Transverse colon (tissue), 3 donors: ENCODE measurements around the gene GPR39.

Source experiments
- CTCF ChIP-seq, 5 experiments: fragments of 200-600 bp in 3 of 5; fragments of 450-650 bp in 2 of 5; sonication (generic) in 3 of 5; IDR thresholded peaks; 1 replicate in 2 of 5; 2 replicates in 3 of 5; pipeline ENCODE4 v1.5.1; 2016 to 2017; ENCODE audit warnings: antibody characterized with exemption in 5 of 5, inconsistent platforms in 3 of 5, mild to moderate bottlenecking in 2 of 5, moderate library complexity in 1 of 5
- POLR2A ChIP-seq: fragments of 450-650 bp; IDR thresholded peaks from one replicate; pipeline ENCODE4 v1.6.1; 2016; ENCODE audit warnings: antibody characterized with exemption, mild to moderate bottlenecking, moderate library complexity

GRCh38 chr2:132414081-132414480, 2.5 kb upstream of the GPR39 start:
- no peak for TF ChIP-seq CTCF (IDR thresholded peaks at IDR 0.05)
- no peak for TF ChIP-seq POLR2A
